SU-DHL-6 (cell line): ENCODE data around the gene ARHGAP4.

Experiments
- H2AFZ ChIP-seq: fragments of 200-600 bp; sonication (generic); 2 replicates; pipeline ENCODE4 v1.6.1; 2014; ENCODE audit warnings: low read depth, mild to moderate bottlenecking, moderate library complexity, mixed read lengths, antibody characterized with exemption, low read length; ENCODE audit not compliant: severe bottlenecking
- H3F3A ChIP-seq: fragments of 200-600 bp; shearing (Covaris generic); 2 replicates; pipeline ENCODE4 v1.6.0; 2016; ENCODE audit warnings: antibody characterized with exemption, mild to moderate bottlenecking; ENCODE audit not compliant: insufficient read depth
- H3K27ac ChIP-seq: fragments of 200-600 bp; sonication (generic); 2 replicates; pipeline ENCODE4 v1.5.1; 2016; ENCODE audit warnings: low read depth, mild to moderate bottlenecking, low read length, moderate library complexity, mixed read lengths
- H3K27me3 ChIP-seq: fragments of 200-600 bp; sonication (generic), shearing (Covaris generic); 2 replicates; pipeline ENCODE4 v1.6.0; 2014; ENCODE audit warnings: mild to moderate bottlenecking, low read length
- H3K36me3 ChIP-seq: fragments of 200-600 bp; sonication (generic); 2 replicates; pipeline ENCODE4 v1.6.1; 2014; ENCODE audit warnings: mild to moderate bottlenecking, low read length, mixed read lengths
- H3K4me2 ChIP-seq: fragments of 300-600, 200-600 bp; shearing (Covaris generic), sonication (generic); 2 replicates; pipeline ENCODE4 v1.6.0; 2014; ENCODE audit warnings: low read length, low read depth, mild to moderate bottlenecking; ENCODE audit not compliant: poor library complexity, severe bottlenecking
- H3K4me3 ChIP-seq: fragments of 200-600 bp; sonication (generic); 2 replicates; pipeline ENCODE4 v1.5.1; 2014; ENCODE audit warnings: antibody characterized with exemption, low read length, mild to moderate bottlenecking, mixed read lengths; ENCODE audit not compliant: insufficient read depth, poor library complexity, severe bottlenecking
- H3K79me2 ChIP-seq: fragments of 200-600 bp; sonication (generic); 2 replicates; pipeline ENCODE4 v1.6.1; 2014; ENCODE audit warnings: mild to moderate bottlenecking, low read length, moderate library complexity; ENCODE audit not compliant: insufficient read depth
- H3K9ac ChIP-seq: fragments of 200-600 bp; sonication (generic); 2 replicates; pipeline ENCODE4 v1.7.0; 2014; ENCODE audit warnings: mild to moderate bottlenecking, low read length
- H3K9me2 ChIP-seq: fragments of 200-600 bp; sonication (generic); replicated peaks from 2 replicates; pipeline ENCODE4 v1.6.1; 2014; ENCODE audit warnings: low read length; ENCODE audit not compliant: insufficient read depth
- H3K9me3 ChIP-seq: fragments of 200-600 bp; sonication (generic); 2 replicates; pipeline ENCODE4 v1.6.1; 2014; ENCODE audit warnings: low read length, mixed read lengths; ENCODE audit not compliant: insufficient read depth
- H4K20me1 ChIP-seq: fragments of 200-600 bp; sonication (generic); 2 replicates; pipeline ENCODE4 v1.6.1; 2014; ENCODE audit warnings: low read depth, mild to moderate bottlenecking, antibody characterized with exemption, low read length, moderate library complexity, mixed read lengths
- CTCF ChIP-seq: fragments of 200-600 bp; sonication (generic); IDR thresholded peaks from one replicate; pipeline ENCODE4 v1.5.1; 2017; ENCODE audit warnings: antibody characterized with exemption, mild to moderate bottlenecking, low read length, moderate library complexity; ENCODE audit not compliant: insufficient read depth, poor library complexity, severe bottlenecking
- EZH2phosphoT487 ChIP-seq: fragments of 200-600 bp; sonication (generic), shearing (Covaris generic); conservative IDR thresholded peaks from 2 replicates; pipeline ENCODE4 v1.6.1; 2018; ENCODE audit warnings: mild to moderate bottlenecking, antibody characterized with exemption, low read length, moderate library complexity, mixed read lengths

ARHGAP4 gene

GRCh38 chrX:153905481-153906095 lies 20.5 kb downstream of the ARHGAP4 start:
- Histone ChIP-seq H3K79me2 (no peaks in the 10 kb centered on the region), H3K4me3 (no peak overlapping the region), H3K9me2 (no peaks in the 10 kb centered on the region), H4K20me1 (no peaks in the 10 kb centered on the region), H3K4me2 (no peak overlapping the region), H3K9ac (no peak overlapping the region), H3K27me3 (no peaks in the 10 kb centered on the region), H3K9me3 (no peaks in the 10 kb centered on the region), H3K27ac (no peak overlapping the region), H3K36me3 (no peaks in the 10 kb centered on the region), H3F3A (no peaks in the 10 kb centered on the region), H2AFZ (no peak overlapping the region)
- TF ChIP-seq EZH2phosphoT487 (no peak), CTCF (no peak)

- Histone ChIP-seq H3F3A (no peaks in the 10 kb centered on the region), H3K4me3 (no peak within 1 kb of the TSS), H3K4me2 (no peak within 1 kb of the TSS), H3K9ac (no peak within 1 kb of the TSS), H3K36me3 (no peaks in the 10 kb centered on the region), H3K9me3 (no peaks in the 10 kb centered on the region), H3K9me2 (no peaks in the 10 kb centered on the region), H3K27ac (no peak within 1 kb of the TSS), H3K79me2 (no peaks in the 10 kb centered on the region), H2AFZ (no peak within 1 kb of the TSS), H4K20me1 (no peaks in the 10 kb centered on the region), H3K27me3 (no peaks in the 10 kb centered on the region)
- no peak for TF ChIP-seq EZH2phosphoT487
- TF ChIP-seq CTCF, result no peak
Measured at GRCh38 chrX:153903991-153904957, 21.8 kb downstream of the ARHGAP4 start, which contains the start of gene AVPR2. Gene AVPR2, plus strand, starts transcription at chrX:153904673. Its CDS starts 473 bp downstream, at chrX:153905146.

GRCh38 chrX:153903238-153903980 lies 22.7 kb downstream of the ARHGAP4 start:
- Histone ChIP-seq H3K79me2 (no peaks in the 10 kb centered on the region), H3K9me3 (no peaks in the 10 kb centered on the region), H3K9ac (no peak overlapping the region), H3K27ac (no peak overlapping the region), H3K4me2 (no peak overlapping the region), H3K36me3 (no peaks in the 10 kb centered on the region), H4K20me1 (no peaks in the 10 kb centered on the region), H3F3A (no peaks in the 10 kb centered on the region), H3K9me2 (no peaks in the 10 kb centered on the region), H3K27me3 (no peaks in the 10 kb centered on the region), H2AFZ (no peak overlapping the region), H3K4me3 (no peak overlapping the region)
- TF ChIP-seq EZH2phosphoT487, result no peak
- no peak for TF ChIP-seq CTCF
